ENCODE measurements around the gene DNAI7.

GRCh38 chr12:25074113-25074512 lies 120.8 kb downstream of the DNAI7 start:
- TF ChIP-seq POLR2AphosphoS5 (IDR thresholded peaks at IDR 0.05; ENCODE audit: low read depth, low read length) (no peak), POLR2A (IDR thresholded peaks at IDR 0.05; ENCODE audit: low read depth, low read length) (no peak)

Data from GM12892 (cell line).